Naive B cell (primary cell): ENCODE measurements around the gene GLMN. TPM values are rescaled to one million over a fixed set of nuclear protein-coding genes. Genes with fewer than 3 reads are reported as not detected.
"Not testable (repeated sequence)": the region's sequence is repeated elsewhere in the genome, so short reads cannot be mapped to it uniquely, and the experiment has no call there.

Experiments
- ATAC-seq, 2 donors: fragments of 150-1000 bp; cut with Tn5 transposase; 2 replicates each; pipeline ENCODE4 v1.10.0; 2021; ENCODE audit warnings: low read depth in 2 of 2, mild to moderate bottlenecking in 2 of 2, moderate library complexity in 2 of 2
- DNase-seq: peaks from one replicate; pipeline ENCODE4 v3.0.0; 2022
- H3K27ac Mint-ChIP-seq, 6 donors: one replicate each; pipeline ENCODE4 v1.8.0; 2020 to 2022; ENCODE audit warnings: mild to moderate bottlenecking in 6 of 6, mixed read lengths in 6 of 6, moderate library complexity in 5 of 6, inconsistent platforms in 2 of 6
- H3K27me3 Mint-ChIP-seq, 3 donors: one replicate each; pipeline ENCODE4 v1.8.0; 2021 to 2022; ENCODE audit warnings: mixed read lengths in 3 of 3, mild to moderate bottlenecking in 1 of 3
- H3K36me3 Mint-ChIP-seq, 2 donors: one replicate each; pipeline ENCODE4 v1.8.0; 2020 to 2022; ENCODE audit warnings: mixed read lengths in 2 of 2, inconsistent platforms in 1 of 2, mild to moderate bottlenecking in 1 of 2
- H3K4me1 Mint-ChIP-seq, 3 donors: one replicate each; pipeline ENCODE4 v1.8.0; 2020 to 2022; ENCODE audit warnings: mixed read lengths in 3 of 3, inconsistent platforms in 1 of 3, mild to moderate bottlenecking in 1 of 3, moderate library complexity in 1 of 3
- H3K4me3 Mint-ChIP-seq, 8 donors: one replicate each; pipeline ENCODE4 v1.8.0; 2020 to 2022; ENCODE audit warnings: mild to moderate bottlenecking in 8 of 8, mixed read lengths in 8 of 8, moderate library complexity in 8 of 8, inconsistent platforms in 2 of 8
- H3K9me3 Mint-ChIP-seq, 7 donors: one replicate each; pipeline ENCODE4 v1.8.0; 2020 to 2022; ENCODE audit warnings: mixed read lengths in 7 of 7, mild to moderate bottlenecking in 5 of 7, inconsistent platforms in 2 of 7, moderate library complexity in 1 of 7
- polyA plus RNA-seq, 6 donors: library from polyadenylated mRNA; unstranded; fragments of 300-500 nt; fragmentation: Illumina TruSeq; gene quantifications; one replicate each; pipeline ENCODE4 v1.2.3, GENCODE V29; 2021; ENCODE audit warnings: low read depth in 6 of 6

The GLMN gene
- polyA plus RNA-seq, 6 donors from 2014 or later: 5.8 to 9.1 (median 7.2) TPM

DNA sequence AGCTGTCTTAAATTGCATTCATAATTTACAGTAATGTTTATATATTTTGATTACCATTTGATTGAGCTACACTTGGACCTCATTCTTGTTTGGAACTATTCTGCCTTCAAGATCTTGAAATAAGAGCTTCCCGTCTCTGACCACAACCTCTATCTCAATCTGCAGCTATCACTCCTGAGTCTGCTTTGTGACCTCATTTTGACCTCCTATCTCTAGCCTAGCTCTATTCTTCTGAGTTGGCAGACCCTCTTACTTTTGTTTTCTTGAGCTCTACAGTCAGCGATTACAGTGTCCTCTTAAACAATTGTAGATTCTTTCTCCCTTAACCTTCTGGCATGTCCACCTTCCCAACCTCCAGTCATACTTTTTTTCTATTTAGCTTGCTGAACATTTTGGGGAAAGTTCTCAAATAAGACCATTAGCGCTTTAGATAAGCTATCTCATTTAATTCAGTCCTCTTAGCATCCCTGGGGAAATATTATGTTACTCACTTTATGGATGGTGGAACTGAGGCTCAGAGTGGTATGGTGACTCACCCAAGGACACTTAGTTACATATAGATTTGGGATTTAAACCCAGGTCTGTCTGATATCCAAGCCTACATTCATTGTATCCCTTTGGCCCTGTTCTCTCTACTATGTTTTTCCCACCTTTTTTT, 19.2 kb upstream of the GLMN start:
- H3K27ac Mint-ChIP-seq: no peak overlapping the region

DNA sequence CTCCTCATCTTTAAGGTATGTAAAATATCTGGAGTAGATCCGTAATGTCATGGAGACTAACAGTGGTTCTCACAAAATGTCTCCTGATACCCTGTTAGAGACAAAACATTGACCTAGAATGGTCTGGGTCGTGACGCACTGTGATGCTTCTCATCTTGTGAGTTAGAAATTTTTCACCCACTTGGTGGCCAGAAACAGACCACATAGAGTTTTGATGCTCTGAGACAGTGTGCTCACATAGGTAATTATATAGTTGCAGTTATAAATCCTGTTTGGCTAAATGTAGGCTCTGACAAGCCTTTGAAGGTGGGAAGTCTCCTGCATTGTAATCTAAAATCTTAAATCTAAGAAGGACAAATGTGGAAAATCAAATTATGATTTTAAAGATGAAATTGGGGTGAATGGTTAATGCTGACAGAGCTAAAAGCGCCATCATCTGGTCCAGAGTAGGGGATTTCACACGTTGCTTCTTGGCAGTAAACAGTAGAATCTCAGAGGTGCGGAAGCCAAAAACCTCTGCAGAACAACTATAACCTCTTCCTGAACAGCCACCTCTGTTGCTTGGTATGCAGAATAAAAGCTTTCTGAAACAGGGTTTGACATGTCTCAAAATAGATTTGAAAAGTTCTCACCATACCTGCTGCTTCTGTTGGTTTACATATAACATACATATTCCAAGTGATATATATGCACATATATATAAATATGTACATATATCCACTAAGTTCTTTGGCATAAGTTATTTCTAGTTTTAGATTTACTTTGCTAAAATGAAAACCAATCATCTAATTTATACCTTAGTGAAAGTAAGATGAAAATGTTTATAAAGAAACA, 17.2 kb upstream of the GLMN start:
- Mint-ChIP-seq H3K27ac (peak overlapping the region in 1 of 6 donors; percentile 29), H3K9me3 (no peaks in the 10 kb centered on the region), H3K27me3 (no peaks in the 10 kb centered on the region), H3K4me3 (no peak overlapping the region), H3K36me3 (peaks cover 0 to 4% of the 10 kb centered on the region in 2 donors), H3K4me1 (no peaks in the 10 kb centered on the region)
- ATAC-seq (no peak), DNase-seq (no peak)

More for the DNA sequence above, 19.2 kb upstream of the GLMN start:
- DNase-seq (no peak), ATAC-seq (no peak)
- H3K4me3 Mint-ChIP-seq: no peak overlapping the region
- H3K4me1 Mint-ChIP-seq: no peaks in the 10 kb centered on the region
- H3K9me3 Mint-ChIP-seq: no peaks in the 10 kb centered on the region
- H3K36me3 Mint-ChIP-seq: peaks cover 0 to 9% of the 10 kb centered on the region in 2 donors
- no peaks in the 10 kb centered on the region for H3K27me3 Mint-ChIP-seq

DNA sequence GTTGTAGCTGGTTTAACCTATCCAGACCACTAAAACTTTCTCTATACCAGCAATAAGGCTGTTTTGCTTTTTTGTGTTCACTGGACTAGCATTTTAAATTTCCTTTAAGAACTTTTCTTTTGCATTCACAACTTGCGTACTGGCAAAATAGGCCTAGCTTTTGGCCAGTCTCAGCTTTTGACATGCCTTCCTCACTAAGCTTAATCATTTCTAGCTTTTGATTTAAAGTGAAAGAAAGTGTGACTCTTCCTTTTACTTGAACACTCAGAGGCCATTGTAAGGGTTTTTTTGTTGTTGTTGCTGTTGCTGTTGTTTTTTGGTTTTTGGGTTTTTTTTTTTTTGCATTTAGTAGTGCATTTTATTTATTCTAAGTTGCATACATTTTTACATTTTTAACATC, 15.2 kb upstream of the GLMN start:
- H3K9me3 Mint-ChIP-seq: no peaks in the 10 kb centered on the region
- peaks cover 0 to 4% of the 10 kb centered on the region in 2 donors for H3K36me3 Mint-ChIP-seq
- no peak overlapping the region for H3K4me3 Mint-ChIP-seq
- no peak overlapping the region for H3K27ac Mint-ChIP-seq
- ATAC-seq (no peak), DNase-seq (no peak)
- H3K27me3 Mint-ChIP-seq: no peaks in the 10 kb centered on the region
- no peaks in the 10 kb centered on the region for H3K4me1 Mint-ChIP-seq

DNA sequence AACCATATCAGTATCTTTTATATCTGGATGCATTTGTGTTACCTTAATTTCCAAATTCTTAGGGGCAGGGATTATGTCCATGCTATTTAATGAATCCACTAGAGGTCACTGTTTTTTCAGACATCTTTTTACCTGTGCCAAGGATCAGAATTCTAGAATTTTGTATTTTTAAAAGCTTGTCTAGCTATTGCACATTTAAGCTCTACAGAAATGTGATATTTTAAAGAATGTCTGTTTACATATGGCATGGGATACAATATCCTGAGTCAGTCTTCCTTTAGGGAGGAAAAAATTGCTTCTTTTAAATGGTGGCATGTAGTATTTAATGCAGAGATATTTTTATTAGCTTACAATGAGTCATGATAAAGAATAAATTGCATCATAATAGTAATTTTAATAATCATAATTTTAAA, 11.4 kb upstream of the GLMN start:
- Mint-ChIP-seq H3K27ac (no peak overlapping the region), H3K4me1 (no peaks in the 10 kb centered on the region), H3K4me3 (no peak overlapping the region), H3K9me3 (no peaks in the 10 kb centered on the region), H3K36me3 (peaks cover 8% of the 10 kb centered on the region in 2 donors), H3K27me3 (no peaks in the 10 kb centered on the region)
- ATAC-seq: peak; percentile 30 to 32
- DNase-seq: peak; percentile 12

DNA sequence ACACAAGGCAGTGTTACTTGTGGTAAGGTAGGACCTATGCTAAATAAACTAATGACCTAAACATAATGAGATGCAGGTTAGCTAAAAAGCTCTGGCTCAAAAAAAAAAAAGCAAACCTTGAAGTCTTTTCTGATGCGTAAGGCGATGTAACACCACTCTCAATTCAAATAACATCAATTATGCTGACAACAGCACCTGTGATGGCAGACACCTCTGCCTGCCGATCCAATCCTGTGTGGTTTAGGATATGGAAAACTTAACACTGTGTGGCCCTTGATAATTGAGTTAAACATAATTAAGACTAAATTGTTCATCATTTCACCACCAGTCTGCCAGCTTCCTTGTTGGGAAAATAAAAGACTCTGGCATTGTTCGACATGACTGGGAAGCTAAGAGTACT, 9.2 kb upstream of the GLMN start:
- Mint-ChIP-seq H3K4me1 (peaks cover 0 to 4% (median 0%) of the 10 kb centered on the region in 3 donors), H3K36me3 (peaks cover 12 to 15% of the 10 kb centered on the region in 2 donors), H3K4me3 (no peak overlapping the region), H3K27me3 (no peaks in the 10 kb centered on the region), H3K27ac (no peak overlapping the region), H3K9me3 (no peaks in the 10 kb centered on the region)
- ATAC-seq: no peak
- no peak for DNase-seq

DNA sequence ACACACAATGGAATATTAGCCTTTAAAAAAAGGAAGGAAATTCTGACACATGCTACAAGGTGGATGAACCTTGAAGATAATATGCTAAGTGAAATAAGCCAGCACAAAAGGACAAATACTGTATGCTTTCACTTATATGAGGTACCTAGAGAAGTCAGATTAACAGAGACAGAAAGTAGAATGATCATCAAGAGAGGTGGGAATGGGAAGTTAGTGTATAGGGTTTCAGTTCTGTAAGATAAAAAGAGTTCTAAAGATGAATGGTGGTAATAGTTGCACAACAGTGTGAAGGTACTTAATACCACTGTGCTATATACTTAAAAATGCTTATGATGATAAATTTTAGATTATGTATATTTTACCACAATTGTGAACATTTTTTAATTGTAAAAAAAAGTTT, 7.2 kb upstream of the GLMN start:
- DNase-seq: no peak
- Mint-ChIP-seq H3K27ac (no peak overlapping the region), H3K9me3 (no peaks in the 10 kb centered on the region), H3K36me3 (peaks cover 12 to 15% of the 10 kb centered on the region in 2 donors), H3K4me1 (peaks cover 0 to 4% (median 0%) of the 10 kb centered on the region in 3 donors), H3K4me3 (no peak overlapping the region), H3K27me3 (no peaks in the 10 kb centered on the region)
- no peak for ATAC-seq

DNA sequence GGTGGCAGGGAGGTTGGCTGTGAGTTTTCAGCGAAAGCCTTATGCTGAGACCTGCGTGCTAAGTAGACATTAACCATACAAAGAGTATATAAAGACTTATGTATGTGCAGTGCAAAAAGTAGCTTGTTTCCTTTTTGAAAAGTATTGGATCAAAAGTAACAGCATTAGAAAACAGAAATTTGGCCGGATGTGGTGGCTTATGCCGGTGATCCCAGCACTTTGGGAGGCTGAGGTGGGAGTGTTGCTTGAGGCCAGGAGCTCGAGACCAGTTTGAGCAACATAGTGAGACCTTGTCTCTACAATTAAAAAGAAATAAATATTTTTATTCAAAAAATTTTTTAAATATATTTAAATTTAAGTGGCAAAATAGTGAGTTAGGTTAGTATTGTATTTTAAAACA, 2.2 kb upstream of the GLMN start:
- ATAC-seq (no peak), DNase-seq (no peak)
- H3K27ac Mint-ChIP-seq: no peak overlapping the region
- peak overlapping the region in 1 of 8 donors; percentile 92 for H3K4me3 Mint-ChIP-seq
- H3K4me1 Mint-ChIP-seq: peaks cover 24 to 28% (median 27%) of the 10 kb centered on the region in 3 donors
- no peaks in the 10 kb centered on the region for H3K27me3 Mint-ChIP-seq
- no peaks in the 10 kb centered on the region for H3K9me3 Mint-ChIP-seq
- peaks cover 5 to 13% of the 10 kb centered on the region in 2 donors for H3K36me3 Mint-ChIP-seq

DNA sequence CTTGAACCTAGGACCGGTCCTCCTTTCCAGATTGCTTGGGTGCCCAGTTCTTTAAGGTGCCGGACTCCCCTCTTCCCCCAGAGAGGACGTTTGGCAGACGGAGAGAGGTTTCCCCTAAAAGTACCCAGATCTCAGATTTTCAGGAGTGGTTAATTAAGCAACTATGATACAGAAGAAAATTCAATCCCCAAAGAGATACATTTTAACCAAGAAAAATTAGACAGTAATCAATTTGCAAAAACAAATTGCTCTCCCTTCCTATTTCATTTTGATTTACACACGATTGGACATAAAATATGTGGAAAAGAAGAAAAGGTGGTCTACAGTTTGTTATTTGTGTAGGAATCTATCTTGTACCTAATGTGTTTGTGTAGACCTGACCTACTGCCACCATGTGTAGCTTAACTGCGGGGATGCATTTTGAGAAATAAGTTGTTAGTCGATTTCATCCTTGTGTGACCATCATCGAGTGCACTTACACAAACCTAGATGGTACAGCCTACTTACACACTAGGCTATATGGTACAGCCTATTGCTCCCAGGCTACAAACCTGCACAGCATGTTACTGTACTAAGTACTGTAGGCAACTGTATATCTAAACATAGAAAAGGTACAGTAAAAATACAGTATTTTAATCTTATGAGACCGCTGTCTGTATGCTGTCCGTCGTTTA, 827 bp upstream of the GLMN start:
- ATAC-seq (no peak), DNase-seq (no peak)
- Mint-ChIP-seq H3K4me1 (peaks cover 30 to 35% (median 30%) of the 10 kb centered on the region in 3 donors), H3K4me3 (peak overlapping the region; percentile 92 to 99 (median 98)), H3K9me3 (no peaks in the 10 kb centered on the region), H3K36me3 (peaks cover 9 to 23% of the 10 kb centered on the region in 2 donors), H3K27ac (peak overlapping the region; percentile 96 to 99 (median 97)), H3K27me3 (no peaks in the 10 kb centered on the region)

DNA sequence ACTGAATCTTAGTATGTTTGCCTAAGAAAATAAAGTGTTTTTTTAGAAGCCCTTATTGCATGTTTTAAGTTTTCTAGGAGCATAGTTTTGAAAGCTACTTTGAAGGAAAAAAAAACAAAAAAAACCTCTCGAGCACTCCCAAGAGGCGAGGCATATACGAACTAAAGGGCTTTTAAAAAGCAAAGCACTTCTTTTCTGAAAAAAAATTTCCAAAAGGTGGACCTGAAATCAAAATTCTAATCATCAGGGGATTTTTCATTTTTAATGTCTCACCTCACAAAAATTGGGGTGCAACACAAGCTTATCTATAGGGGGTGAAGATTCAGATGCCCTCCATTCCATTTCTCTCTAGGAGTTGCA, 594 bp downstream of the GLMN start:
- Mint-ChIP-seq H3K27ac (peak overlapping the region; percentile 96 to 99 (median 97)), H3K27me3 (no peaks in the 10 kb centered on the region), H3K4me1 (peaks cover 29 to 35% (median 33%) of the 10 kb centered on the region in 3 donors), H3K9me3 (no peaks in the 10 kb centered on the region), H3K4me3 (peak overlapping the region; percentile 92 to 99 (median 98)), H3K36me3 (peaks cover 13 to 24% of the 10 kb centered on the region in 2 donors)
- DNase-seq: no peak
- no peak for ATAC-seq

DNA sequence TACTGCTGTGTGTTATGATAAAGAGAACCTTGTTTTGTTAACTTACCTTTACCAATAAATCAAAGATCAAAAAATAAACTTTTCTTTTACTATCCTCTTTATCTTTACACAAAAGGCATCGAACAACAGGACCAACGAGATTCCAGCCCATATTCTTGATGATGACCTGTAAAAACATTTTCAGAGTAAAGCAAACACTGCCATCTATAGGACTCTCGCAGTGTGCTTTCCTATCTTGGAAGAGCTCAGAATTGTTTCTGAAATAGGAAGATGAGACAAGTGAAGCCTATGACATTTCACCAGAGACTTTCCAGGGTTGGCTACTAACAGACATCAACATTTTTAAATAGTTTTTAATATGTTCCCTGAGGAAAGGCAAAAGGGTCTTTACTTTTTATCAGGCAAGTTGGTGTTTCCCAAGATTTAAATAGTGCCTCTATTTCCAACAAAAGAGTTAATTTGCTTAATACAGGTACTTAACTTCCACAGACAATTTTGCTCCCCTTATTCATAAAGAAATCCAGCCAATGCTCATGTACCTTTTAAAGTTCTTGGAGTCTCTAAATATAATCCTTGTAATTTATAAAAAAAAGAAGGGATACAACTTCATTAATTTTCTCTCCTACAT, 7.3 kb downstream of the GLMN start:
- DNase-seq (no peak), ATAC-seq (no peak)
- no peaks in the 10 kb centered on the region for H3K27me3 Mint-ChIP-seq
- H3K4me1 Mint-ChIP-seq: peaks cover 12 to 13% (median 13%) of the 10 kb centered on the region in 3 donors
- peaks cover 21 to 23% of the 10 kb centered on the region in 2 donors for H3K36me3 Mint-ChIP-seq
- H3K9me3 Mint-ChIP-seq: no peaks in the 10 kb centered on the region
- H3K4me3 Mint-ChIP-seq: no peak overlapping the region
- H3K27ac Mint-ChIP-seq: peak overlapping the region in 1 of 6 donors; percentile 47

DNA sequence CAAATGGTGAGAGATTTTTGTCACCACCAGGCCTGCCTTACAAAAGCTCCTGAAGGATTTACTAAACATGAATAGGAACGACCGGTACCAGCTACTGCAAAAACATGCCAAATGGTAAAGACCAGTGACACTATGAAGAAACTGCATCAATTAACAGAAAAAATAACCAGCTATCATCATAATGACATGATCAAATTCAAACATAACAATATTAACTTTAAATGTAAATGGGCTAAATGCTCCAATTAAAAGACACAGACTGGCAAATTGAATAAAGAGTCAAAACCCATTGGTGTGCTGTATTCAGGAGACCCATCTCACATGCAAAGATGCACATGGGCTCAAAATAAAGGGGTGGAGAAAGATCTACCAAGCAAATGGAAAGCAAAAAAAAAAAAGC, 17.4 kb downstream of the GLMN start:
- peaks cover 37 to 43% of the 10 kb centered on the region in 2 donors for H3K36me3 Mint-ChIP-seq
- ATAC-seq, H3K27ac Mint-ChIP-seq: not testable (repeated sequence)

DNA sequence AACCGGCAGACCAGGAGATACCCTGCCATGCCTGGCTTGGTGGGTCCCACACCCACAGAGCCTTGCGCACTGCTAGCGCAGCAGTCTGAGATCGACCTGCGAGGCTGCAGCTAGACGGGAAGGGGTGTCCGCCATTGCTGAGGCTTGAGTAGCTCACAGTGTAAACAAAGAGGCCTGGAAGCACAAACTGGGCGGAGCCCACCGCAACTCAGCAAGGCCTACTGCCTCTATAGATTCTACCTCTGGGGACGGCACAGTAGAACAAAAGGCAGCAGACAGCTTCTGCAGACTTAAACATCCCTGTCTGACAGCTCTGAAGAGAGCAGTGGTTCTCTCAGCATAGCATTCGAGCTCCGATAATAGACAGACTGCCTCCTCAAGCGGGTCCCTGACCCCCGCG, 19.0 kb downstream of the GLMN start:
- Mint-ChIP-seq H3K36me3 (peaks cover 25 to 54% of the 10 kb centered on the region in 2 donors), H3K4me1 (peaks cover 2 to 19% (median 6%) of the 10 kb centered on the region in 3 donors)
- H3K9me3 Mint-ChIP-seq, H3K4me3 Mint-ChIP-seq, ATAC-seq, DNase-seq, H3K27ac Mint-ChIP-seq, H3K27me3 Mint-ChIP-seq: not testable (repeated sequence)

More for the DNA sequence above, 17.4 kb downstream of the GLMN start:
- not testable (repeated sequence) for H3K27me3 Mint-ChIP-seq, H3K9me3 Mint-ChIP-seq, DNase-seq, H3K4me3 Mint-ChIP-seq
- peaks cover 0 to 19% (median 2%) of the 10 kb centered on the region in 3 donors for H3K4me1 Mint-ChIP-seq

DNA sequence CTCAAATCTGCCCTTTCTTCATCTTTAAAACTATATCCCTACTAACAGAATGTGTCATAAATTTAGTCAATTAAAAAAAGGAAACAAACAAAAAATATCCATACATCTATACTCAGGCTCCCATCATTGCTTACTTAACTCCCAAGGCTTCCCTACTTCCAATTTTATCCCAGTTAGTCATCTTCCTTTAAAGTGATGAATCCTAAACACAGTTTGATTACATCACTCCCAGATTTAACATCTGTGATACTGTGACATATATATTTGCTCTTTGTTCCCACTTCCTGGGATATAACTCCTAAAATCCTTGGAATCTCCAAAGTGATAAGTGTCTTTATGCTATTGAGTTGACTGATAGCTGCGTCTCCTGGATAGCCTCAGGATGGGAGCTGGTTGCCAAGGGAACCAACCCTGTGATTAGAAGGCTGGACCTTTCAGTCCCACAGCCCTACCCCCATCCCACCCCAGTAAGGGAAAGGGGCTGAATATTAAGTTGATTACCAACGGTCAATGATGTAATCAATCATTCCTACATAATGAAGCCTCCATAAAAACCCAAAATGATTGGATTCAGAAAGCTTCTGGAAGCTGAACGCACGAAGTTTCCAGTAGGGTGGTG, 21.6 kb downstream of the GLMN start:
- Mint-ChIP-seq H3K4me3 (no peak overlapping the region), H3K27me3 (no peaks in the 10 kb centered on the region), H3K9me3 (peaks cover 0 to 5% (median 0%) of the 10 kb centered on the region in 7 donors), H3K4me1 (peaks cover 0 to 6% (median 1%) of the 10 kb centered on the region in 3 donors), H3K27ac (peak overlapping the region in 1 of 6 donors; percentile 8), H3K36me3 (peaks cover 32 to 57% of the 10 kb centered on the region in 2 donors)
- no peak for ATAC-seq
- no peak for DNase-seq
